GM21360 (cell line): Measurements from ENCODE around the gene STK32B.
"Not testable (repeated sequence)": the region's sequence is repeated elsewhere in the genome, so short reads cannot be mapped to it uniquely, and the experiment has no call there.

Experiments used
- ATAC-seq: cut with Tn5 transposase; IDR thresholded peaks from one replicate; pipeline ENCODE4 v1.9.1; 2021; ENCODE audit warnings: mild to moderate bottlenecking, moderate library complexity; ENCODE audit not compliant: unreplicated experiment

The STK32B gene

GRCh38 chr4:5051278-5052203 is at the start of gene STK32B:
Gene STK32B (plus strand): TSS chr4:5051480.
- ATAC-seq: no peak

GRCh38 chr4:5001641-5002040 is 49.6 kb upstream of the STK32B start:
- ATAC-seq: not testable (repeated sequence)

- ATAC-seq: no peak
These were observed 47.9 kb upstream of the STK32B start for GRCh38 chr4:5003372-5003857.

GRCh38 chr4:5003918-5004317 is 47.4 kb upstream of the STK32B start:
- ATAC-seq: no peak

- no peak for ATAC-seq
These were observed 46.8 kb upstream of the STK32B start for GRCh38 chr4:5004496-5004895.

- not testable (repeated sequence) for ATAC-seq
These were observed 44.3 kb upstream of the STK32B start for GRCh38 chr4:5006932-5007331.

GRCh38 chr4:5009796-5010195 is 41.5 kb upstream of the STK32B start:
- ATAC-seq: no peak

GRCh38 chr4:5010984-5011383 is 40.3 kb upstream of the STK32B start:
- no peak for ATAC-seq

- ATAC-seq: no peak
These were observed 38.9 kb upstream of the STK32B start for GRCh38 chr4:5012244-5012898.

- no peak for ATAC-seq
These were observed 38.3 kb upstream of the STK32B start for GRCh38 chr4:5012958-5013357.

- no peak for ATAC-seq
These were observed 37.1 kb upstream of the STK32B start for GRCh38 chr4:5014007-5014682.

- no peak for ATAC-seq
These were observed 33.2 kb upstream of the STK32B start for GRCh38 chr4:5018096-5018495.

- ATAC-seq: no peak
These were observed 32.7 kb upstream of the STK32B start for GRCh38 chr4:5018603-5019002.

- ATAC-seq: no peak
These were observed 32.0 kb upstream of the STK32B start, which contains the start of gene CYTL1 for GRCh38 chr4:5019274-5019673. Gene CYTL1 (minus strand): TSS chr4:5019458. CDS start chr4:5019445, 13 bp downstream.

- no peak for ATAC-seq
These were observed 31.5 kb upstream of the STK32B start for GRCh38 chr4:5019796-5020195.

GRCh38 chr4:5020341-5020740 is 30.9 kb upstream of the STK32B start:
- no peak for ATAC-seq

GRCh38 chr4:5021546-5021945 is 29.7 kb upstream of the STK32B start:
- ATAC-seq: no peak

- ATAC-seq: no peak
These were observed 26.6 kb upstream of the STK32B start for GRCh38 chr4:5024673-5025072.

- ATAC-seq: no peak
These were observed 24.9 kb upstream of the STK32B start for GRCh38 chr4:5026371-5026770.

GRCh38 chr4:5027346-5027745 is 23.9 kb upstream of the STK32B start:
- no peak for ATAC-seq

GRCh38 chr4:5028480-5028879 is 22.8 kb upstream of the STK32B start:
- ATAC-seq: no peak
